ENCODE measurements around the gene KRR1.
A peak's percentile ranks its signal among the peaks of the same experiment; 100 is the strongest.

Gene KRR1

GRCh38 chr12:75511116-75512048 is at the start of gene KRR1:
TSS of gene KRR1 (minus strand) at chr12:75511609. CDS start at chr12:75511597, 12 bp downstream.
- peak; percentile 96 to 97 for DNase-seq

- DNase-seq, result no peak
Measured at GRCh38 chr12:75560167-75560566, 48.8 kb upstream of the KRR1 start.

- DNase-seq, result no peak
Measured at GRCh38 chr12:75558287-75558686, 46.9 kb upstream of the KRR1 start.

- no peak for DNase-seq
Measured at GRCh38 chr12:75556311-75556899, 45.0 kb upstream of the KRR1 start.

GRCh38 chr12:75554556-75554880 is 43.1 kb upstream of the KRR1 start:
- DNase-seq, result no peak

- no peak for DNase-seq
Measured at GRCh38 chr12:75553836-75554555, 42.6 kb upstream of the KRR1 start.

GRCh38 chr12:75553398-75553797 is 42.0 kb upstream of the KRR1 start:
- peak in 1 of 2 donors; percentile 10 for DNase-seq

GRCh38 chr12:75551477-75551876 is 40.1 kb upstream of the KRR1 start:
- no peak for DNase-seq

- DNase-seq, result no peak
Measured at GRCh38 chr12:75550401-75551240, 39.2 kb upstream of the KRR1 start.

- DNase-seq, result no peak
Measured at GRCh38 chr12:75549989-75550388, 38.6 kb upstream of the KRR1 start.

GRCh38 chr12:75548879-75549278 is 37.5 kb upstream of the KRR1 start:
- DNase-seq, result no peak

- DNase-seq, result no peak
Measured at GRCh38 chr12:75545636-75546035, 34.2 kb upstream of the KRR1 start.

GRCh38 chr12:75543529-75543928 is 32.1 kb upstream of the KRR1 start:
- DNase-seq, result no peak

GRCh38 chr12:75542942-75543341 is 31.5 kb upstream of the KRR1 start:
- DNase-seq, result no peak

GRCh38 chr12:75539889-75540288 is 28.5 kb upstream of the KRR1 start:
- DNase-seq, result no peak

GRCh38 chr12:75533239-75533638 is 21.8 kb upstream of the KRR1 start:
- DNase-seq, result no peak

GRCh38 chr12:75529826-75530225 is 18.4 kb upstream of the KRR1 start:
- no peak for DNase-seq

- no peak for DNase-seq
Measured at GRCh38 chr12:75529316-75529715, 17.9 kb upstream of the KRR1 start.

GRCh38 chr12:75528692-75529091 is 17.3 kb upstream of the KRR1 start:
- DNase-seq, result no peak

- DNase-seq, result no peak
Measured at GRCh38 chr12:75528272-75528671, 16.9 kb upstream of the KRR1 start.

GRCh38 chr12:75526655-75527511 is 15.5 kb upstream of the KRR1 start:
- DNase-seq, result peak; percentile 25 to 60

GRCh38 chr12:75525263-75525662 is 13.9 kb upstream of the KRR1 start:
- DNase-seq, result no peak
